Neural crest cell (in vitro differentiated cells): ENCODE results near the gene SLC25A21. TPM values are rescaled to one million over a fixed set of nuclear protein-coding genes. Genes with fewer than 3 reads are reported as not detected.
"Not testable (repeated sequence)": the region's sequence is repeated elsewhere in the genome, so short reads cannot be mapped to it uniquely, and the experiment has no call there.

Source experiments
- DNase-seq: peaks from one replicate; pipeline ENCODE4 v3.0.0; 2021; ENCODE audit warnings: low read depth, mixed read lengths, low spot score
- H3K27ac Mint-ChIP-seq: one replicate; pipeline ENCODE4 v1.8.0; 2021; ENCODE audit warnings: mild to moderate bottlenecking, mixed read lengths; ENCODE audit not compliant: unreplicated experiment
- H3K27me3 Mint-ChIP-seq: 2 replicates; pipeline ENCODE4 v1.8.0; 2021; ENCODE audit warnings: low read depth, mild to moderate bottlenecking, mixed read lengths
- H3K36me3 Mint-ChIP-seq: 2 replicates; pipeline ENCODE4 v1.8.0; 2021; ENCODE audit warnings: low read depth, mild to moderate bottlenecking, mixed read lengths
- H3K4me1 Mint-ChIP-seq: 2 replicates; pipeline ENCODE4 v1.8.0; 2021; ENCODE audit warnings: mixed read lengths
- H3K4me3 Mint-ChIP-seq: one replicate; pipeline ENCODE4 v1.8.0; 2021; ENCODE audit warnings: mild to moderate bottlenecking, mixed read lengths
- H3K9me3 Mint-ChIP-seq: 2 replicates; pipeline ENCODE4 v1.8.0; 2021; ENCODE audit warnings: mixed read lengths
- total RNA-seq: library from RNA; stranded (reverse); gene quantifications from 2 replicates; pipeline ENCODE4 v1.2.1, GENCODE V29; 2021
- TF ChIP-seq, protein P1 (sequence below): fragments of 200-600 bp; sonication (generic); conservative IDR thresholded peaks from 2 replicates; pipeline ENCODE4 v1.5.0; 2021; ENCODE audit warnings: antibody characterized with exemption, mild to moderate bottlenecking

The SLC25A21 gene
- total RNA-seq, 1 donor from 2014 or later = 2.2 TPM

DNA sequence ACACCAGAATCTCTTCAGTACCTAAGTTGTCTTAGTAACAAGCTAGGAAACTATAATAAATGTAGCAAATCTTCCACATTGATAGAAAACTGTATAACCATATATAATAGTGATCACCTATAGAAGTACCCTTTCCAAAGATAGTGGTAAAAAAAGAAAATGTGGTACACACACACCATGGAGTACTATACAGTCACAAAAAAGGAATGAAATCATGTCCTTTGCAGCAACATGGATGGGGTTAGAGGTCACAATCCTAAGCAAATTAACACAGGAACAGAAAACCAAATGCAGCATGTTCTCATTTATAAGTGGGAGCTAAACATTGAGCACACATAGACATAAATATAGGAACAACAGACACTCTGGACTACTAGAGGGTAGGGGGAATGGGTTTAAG is 90.5 kb downstream of the SLC25A21 start:
- H3K36me3 Mint-ChIP-seq = no peaks in the 10 kb centered on the region
- H3K9me3 Mint-ChIP-seq = no peaks in the 10 kb centered on the region
- DNase-seq = no peak
- no peaks in the 10 kb centered on the region for H3K4me1 Mint-ChIP-seq
- no peaks in the 10 kb centered on the region for H3K27me3 Mint-ChIP-seq
- TF ChIP-seq, protein P1, sequence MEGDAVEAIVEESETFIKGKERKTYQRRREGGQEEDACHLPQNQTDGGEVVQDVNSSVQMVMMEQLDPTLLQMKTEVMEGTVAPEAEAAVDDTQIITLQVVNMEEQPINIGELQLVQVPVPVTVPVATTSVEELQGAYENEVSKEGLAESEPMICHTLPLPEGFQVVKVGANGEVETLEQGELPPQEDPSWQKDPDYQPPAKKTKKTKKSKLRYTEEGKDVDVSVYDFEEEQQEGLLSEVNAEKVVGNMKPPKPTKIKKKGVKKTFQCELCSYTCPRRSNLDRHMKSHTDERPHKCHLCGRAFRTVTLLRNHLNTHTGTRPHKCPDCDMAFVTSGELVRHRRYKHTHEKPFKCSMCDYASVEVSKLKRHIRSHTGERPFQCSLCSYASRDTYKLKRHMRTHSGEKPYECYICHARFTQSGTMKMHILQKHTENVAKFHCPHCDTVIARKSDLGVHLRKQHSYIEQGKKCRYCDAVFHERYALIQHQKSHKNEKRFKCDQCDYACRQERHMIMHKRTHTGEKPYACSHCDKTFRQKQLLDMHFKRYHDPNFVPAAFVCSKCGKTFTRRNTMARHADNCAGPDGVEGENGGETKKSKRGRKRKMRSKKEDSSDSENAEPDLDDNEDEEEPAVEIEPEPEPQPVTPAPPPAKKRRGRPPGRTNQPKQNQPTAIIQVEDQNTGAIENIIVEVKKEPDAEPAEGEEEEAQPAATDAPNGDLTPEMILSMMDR = no peak
- no peak overlapping the region for H3K4me3 Mint-ChIP-seq
- no peak overlapping the region for H3K27ac Mint-ChIP-seq

DNA sequence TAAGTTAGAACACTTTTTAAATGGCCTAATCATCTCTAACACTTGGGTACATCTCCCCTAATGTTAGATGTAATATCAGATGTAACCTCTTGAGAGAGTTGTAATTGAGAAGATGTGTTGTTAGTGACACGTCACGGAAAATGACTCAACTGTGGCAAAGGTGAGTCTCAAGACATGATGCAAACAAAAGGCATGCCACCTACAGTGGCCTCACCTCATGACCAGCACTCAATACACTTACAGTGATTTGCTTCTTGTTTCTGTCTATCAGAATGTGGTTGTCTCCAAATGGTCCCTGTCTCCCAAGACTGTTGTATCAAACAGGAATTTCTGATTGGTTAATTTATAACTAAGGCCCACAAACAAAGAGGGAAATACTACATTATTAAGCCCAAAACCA is 91.2 kb downstream of the SLC25A21 start:
- no peaks in the 10 kb centered on the region for H3K27me3 Mint-ChIP-seq
- no peaks in the 10 kb centered on the region for H3K4me1 Mint-ChIP-seq
- no peaks in the 10 kb centered on the region for H3K9me3 Mint-ChIP-seq
- TF ChIP-seq, protein P1 = no peak
- no peak overlapping the region for H3K27ac Mint-ChIP-seq
- no peaks in the 10 kb centered on the region for H3K36me3 Mint-ChIP-seq
- no peak overlapping the region for H3K4me3 Mint-ChIP-seq
- DNase-seq = no peak

DNA sequence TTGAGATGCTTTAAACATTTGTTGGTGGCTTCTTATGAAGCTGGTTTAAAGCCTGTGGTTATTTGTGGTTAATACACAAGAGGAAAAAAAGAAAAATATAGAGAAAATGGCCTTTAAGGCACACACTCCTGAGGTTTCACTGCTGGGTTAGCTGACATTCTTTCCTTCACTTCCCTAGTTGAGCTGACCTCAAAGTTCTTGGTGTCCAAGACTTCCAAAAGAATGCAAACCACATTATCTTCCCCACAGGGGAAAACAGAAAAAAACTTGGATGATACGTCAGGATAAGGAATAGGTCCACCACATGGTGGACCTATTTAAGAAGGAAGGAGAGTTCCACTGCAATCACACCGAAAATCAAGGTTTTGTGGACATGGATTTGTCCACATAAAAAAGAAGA is 94.3 kb downstream of the SLC25A21 start:
- TF ChIP-seq, protein P1 = no peak
- no peak overlapping the region for H3K27ac Mint-ChIP-seq
- no peaks in the 10 kb centered on the region for H3K36me3 Mint-ChIP-seq
- H3K27me3 Mint-ChIP-seq = no peaks in the 10 kb centered on the region
- H3K4me1 Mint-ChIP-seq = no peaks in the 10 kb centered on the region
- no peak for DNase-seq
- no peaks in the 10 kb centered on the region for H3K9me3 Mint-ChIP-seq
- no peak overlapping the region for H3K4me3 Mint-ChIP-seq

DNA sequence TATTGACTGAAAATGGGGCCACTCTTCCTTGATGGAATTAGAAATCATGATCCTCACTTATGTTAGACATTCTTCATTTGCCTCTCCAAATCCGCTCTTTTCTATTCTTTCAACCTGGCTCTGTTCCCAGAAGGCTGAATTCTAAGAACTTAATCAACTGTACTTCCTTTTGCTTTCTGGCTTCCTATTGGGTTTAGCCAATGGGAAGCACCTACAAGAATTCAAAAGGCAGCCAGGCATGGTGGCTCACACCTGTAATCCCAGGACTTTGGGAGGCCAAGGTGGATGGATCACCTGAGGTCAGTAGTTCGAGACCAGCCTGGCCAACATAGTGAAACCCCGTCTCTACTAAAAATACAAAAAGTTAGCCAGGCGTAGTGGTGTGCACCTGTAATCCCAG is 98.1 kb downstream of the SLC25A21 start:
- H3K9me3 Mint-ChIP-seq, H3K4me3 Mint-ChIP-seq: not testable (repeated sequence)

DNA sequence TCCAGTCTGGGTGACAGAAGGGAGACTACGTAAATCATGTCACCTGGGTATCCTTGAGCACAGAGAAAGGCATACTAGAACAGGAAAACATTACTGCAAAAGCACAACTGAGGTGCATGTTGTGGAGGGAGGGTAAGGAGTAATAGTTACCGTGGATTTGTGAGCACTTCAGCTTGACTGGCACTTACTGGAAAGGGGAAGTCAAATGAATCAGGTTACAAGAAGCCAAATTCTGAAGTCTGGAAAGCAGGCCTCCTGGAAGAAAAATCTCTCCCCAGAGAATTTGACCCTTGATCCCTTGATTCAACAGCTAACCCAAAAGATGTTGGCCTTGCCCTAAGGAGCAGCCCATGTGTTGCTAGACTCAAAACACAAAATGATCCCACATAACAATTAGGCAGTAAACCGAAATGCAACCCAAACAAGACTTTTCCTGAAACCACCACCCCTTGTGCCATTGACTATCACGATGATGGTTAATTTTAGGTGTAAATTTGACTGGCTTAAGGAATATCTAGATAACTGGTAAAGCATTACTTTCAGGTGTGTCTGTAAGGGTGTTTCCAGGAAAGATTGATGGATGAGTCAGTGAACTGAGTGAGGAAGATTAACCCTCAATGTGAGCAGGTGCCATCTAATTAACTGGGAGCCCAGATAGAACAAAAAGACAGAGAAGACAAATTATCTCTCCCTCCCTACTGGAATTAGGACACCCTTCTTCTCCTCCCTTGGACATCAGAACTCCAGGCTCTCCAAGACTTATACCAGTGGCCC is 108.8 kb downstream of the SLC25A21 start:
- H3K4me3 Mint-ChIP-seq = no peak overlapping the region
- no peak for DNase-seq
- no peaks in the 10 kb centered on the region for H3K36me3 Mint-ChIP-seq
- no peaks in the 10 kb centered on the region for H3K4me1 Mint-ChIP-seq
- no peak overlapping the region for H3K27ac Mint-ChIP-seq
- no peaks in the 10 kb centered on the region for H3K9me3 Mint-ChIP-seq
- TF ChIP-seq, protein P1 = no peak
- H3K27me3 Mint-ChIP-seq = no peaks in the 10 kb centered on the region

More for the DNA sequence above, 98.1 kb downstream of the SLC25A21 start:
- not testable (repeated sequence) for DNase-seq, H3K4me1 Mint-ChIP-seq, H3K36me3 Mint-ChIP-seq, H3K27me3 Mint-ChIP-seq, H3K27ac Mint-ChIP-seq

DNA sequence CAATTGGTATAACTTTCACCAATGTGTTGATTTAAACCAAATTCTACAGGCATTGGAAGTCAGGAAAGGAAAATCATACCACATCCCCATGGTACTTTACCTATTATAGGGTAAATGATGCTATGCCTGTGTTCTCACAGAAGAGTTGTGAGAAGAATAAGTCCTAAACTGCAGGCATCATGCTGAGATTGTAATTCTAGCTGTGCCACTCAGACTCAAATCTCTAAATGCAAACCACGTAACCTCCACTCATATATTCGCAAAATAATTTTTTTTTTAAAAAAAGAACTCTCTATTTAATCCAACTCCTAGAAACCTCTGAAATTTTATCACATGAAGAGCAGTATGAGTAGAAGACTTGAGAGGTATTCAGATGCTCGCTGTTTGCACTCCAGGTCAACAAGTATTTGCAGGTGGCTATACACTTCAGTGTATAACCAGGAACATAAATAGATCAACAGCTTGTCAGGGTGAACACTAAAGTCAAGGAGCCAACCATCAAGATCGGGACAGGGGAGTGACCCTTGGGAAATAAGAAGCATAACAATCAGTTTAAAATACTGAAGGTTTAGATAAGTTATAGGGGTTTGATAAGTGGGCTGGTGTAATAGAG is 110.1 kb downstream of the SLC25A21 start:
- H3K9me3 Mint-ChIP-seq = no peaks in the 10 kb centered on the region
- H3K4me3 Mint-ChIP-seq = no peak overlapping the region
- H3K27ac Mint-ChIP-seq = no peak overlapping the region
- no peaks in the 10 kb centered on the region for H3K27me3 Mint-ChIP-seq
- H3K36me3 Mint-ChIP-seq = no peaks in the 10 kb centered on the region
- no peaks in the 10 kb centered on the region for H3K4me1 Mint-ChIP-seq
- DNase-seq = no peak
- TF ChIP-seq, protein P1 = no peak
